ENCODE measurements around the gene UNKL.

Gene UNKL

GRCh38 chr16:1430759-1431496, 16.4 kb upstream of the UNKL start, which contains the start of gene PERCC1:
PERCC1 (plus strand) TSS chr16:1431078; CDS start chr16:1432594, 1,516 bp downstream.
- DNase-seq: peak; percentile 40 to 73

DNA sequence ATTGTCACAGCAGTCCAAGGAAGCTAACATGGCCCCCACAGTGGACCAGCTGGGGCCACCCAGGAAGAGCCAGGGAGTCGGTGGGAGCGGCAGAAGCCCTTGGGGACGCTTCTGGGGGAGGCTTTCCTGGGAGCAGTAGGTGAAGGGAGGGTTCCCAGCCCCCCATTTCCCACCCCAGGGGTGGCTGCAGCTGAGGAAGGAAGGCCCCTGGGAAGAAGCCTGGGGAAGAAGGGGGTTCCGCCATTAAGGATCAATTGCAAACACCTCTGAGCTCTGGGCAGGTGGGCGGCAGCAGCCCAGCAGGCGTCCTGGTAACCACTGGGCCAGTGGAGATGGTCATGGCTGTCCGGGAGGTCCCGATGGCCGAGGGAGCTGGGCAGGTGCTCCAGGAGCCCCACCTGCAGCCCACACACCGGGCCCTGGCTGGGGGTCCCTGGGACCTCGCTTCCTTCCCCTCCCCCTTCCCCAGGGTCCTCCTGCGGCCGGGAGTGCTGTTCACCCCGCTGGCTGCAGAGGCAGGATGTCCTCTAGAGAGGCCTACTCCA, 15.8 kb upstream of the UNKL start:
- no peak for DNase-seq

GRCh38 chr16:1429631-1430030, 15.1 kb upstream of the UNKL start:
- no peak for DNase-seq

- DNase-seq: no peak
These were observed 14.5 kb upstream of the UNKL start for GRCh38 chr16:1429012-1429411.

DNA sequence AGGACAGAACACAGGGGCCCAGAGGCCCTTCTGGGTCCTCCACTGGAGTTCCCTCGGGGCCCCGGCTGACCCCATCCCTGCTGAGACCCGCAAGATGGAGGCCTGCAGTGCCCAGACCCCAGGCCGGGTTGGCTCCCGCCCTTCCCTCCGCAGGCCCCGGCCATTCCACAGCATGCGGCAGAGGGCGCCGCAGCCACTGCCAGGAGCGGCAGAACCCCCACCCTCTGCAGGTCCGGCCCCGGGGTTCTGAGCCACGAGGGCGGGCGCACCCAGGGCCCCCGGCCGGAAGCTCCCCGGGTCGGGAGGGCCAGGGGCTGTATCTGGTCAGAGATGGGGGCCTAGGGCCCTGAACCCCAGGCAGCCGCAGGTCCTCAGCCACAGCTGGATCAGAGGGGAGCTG, 14.0 kb upstream of the UNKL start:
- no peak for DNase-seq

DNA sequence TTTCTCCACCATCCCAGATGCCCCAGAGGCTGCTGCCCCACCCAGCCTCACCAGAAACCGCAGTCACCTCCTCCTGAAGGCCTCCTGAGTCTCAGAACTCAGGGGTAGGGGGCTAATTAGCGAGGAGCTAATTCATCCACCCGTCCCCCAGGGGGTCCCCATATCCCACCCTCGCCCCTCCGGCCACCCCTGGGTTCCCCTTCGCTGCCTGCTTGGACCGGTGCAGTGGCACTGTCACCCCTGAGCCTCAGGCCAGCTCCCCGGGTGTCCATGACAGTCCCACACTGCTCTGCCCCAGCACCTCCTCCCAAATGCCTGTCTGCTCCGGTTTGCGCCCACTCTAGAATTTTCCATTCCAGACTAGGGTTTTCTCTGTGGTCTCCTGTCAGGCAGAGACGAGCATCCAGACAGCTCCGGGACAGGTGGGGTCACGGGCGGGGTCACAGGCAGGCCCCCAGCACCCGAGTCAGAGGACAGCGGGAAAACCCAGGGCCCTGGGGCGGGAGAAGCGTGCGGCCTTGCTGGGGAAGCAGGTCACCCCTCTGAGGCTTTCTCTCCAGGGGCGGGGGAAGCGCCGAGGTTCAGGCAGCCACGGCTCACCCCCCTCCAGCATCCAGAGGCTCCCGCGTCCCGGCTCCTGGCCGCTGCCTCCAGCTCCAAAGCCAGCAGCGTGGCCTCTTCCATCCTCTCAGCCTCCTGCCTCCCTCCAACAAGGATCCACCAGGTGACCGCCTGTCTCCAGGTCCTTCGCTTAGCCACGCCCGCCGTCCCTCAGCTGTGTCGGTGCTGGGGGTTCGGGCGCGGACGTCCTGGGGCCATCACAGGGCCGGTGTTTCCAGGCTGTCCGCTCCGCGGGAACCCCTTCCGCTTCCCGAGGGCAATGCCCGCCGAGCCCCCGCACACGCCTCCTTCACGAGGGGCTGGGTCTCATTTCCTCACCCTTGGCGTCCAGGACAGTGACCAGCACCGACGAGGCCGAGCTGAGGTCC, 13.3 kb upstream of the UNKL start:
- DNase-seq: no peak

- DNase-seq: peak; percentile 72 to 93
These were observed 12.4 kb upstream of the UNKL start for GRCh38 chr16:1426734-1427471.

DNA sequence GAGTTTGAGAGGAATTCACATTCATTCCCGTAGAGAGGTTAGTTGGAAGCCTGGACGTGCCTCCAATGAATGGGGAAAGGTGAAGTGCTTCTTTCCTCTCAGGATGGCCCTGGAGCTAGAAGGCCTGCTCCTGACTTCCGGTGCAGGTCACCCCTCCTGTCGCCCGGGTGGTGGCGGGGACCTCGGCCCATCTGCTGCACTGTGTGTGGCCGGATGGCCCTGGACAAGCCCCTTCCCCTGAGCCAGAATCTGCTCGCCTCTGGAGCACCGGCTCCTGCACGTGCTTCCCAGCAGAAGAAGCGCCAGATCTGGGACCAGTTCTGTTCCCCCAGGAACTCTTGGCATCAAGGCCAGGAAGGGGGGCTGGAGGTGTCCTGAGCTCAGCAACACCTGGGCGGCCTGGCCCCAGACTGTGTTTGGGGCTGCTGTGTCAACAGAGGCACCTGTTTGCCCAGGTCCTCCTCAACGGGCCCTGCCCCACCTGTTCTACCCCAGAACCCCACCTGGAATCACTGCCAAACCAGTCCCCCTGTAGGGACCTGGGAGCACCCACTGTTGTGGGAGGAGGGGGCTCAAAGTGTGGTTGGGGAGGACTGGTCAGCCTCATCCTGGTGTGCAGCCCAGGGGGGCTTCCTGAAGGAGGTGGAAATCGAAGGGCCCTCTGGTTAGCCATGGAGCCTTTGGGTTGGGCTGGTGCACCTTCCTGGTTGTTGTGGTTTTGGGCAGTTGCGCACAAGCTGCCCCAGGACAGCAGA, 11.3 kb upstream of the UNKL start:
- DNase-seq: no peak

GRCh38 chr16:1424028-1424427, 9.5 kb upstream of the UNKL start:
- DNase-seq: peak in 1 of 2 experiments; percentile 60

DNA sequence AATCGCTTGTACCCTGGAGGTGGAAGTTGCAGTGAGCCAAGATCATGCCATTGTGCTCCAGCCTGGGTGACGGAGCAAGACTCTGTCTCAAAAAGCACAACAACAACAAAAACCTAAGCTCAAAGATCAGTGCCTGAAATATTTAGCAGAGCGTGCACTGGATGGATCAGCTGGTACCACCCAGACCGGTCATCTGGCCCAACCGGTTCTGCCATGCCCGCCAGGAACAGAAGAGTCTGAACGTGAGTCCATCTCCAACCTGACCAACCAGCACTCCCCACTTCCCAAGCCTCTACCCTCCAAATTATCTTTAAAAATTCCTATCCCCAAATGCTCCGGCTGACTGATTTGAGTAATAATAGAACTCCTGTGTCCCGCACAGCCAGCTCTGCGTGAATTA, 7.6 kb upstream of the UNKL start:
- no peak for DNase-seq

GRCh38 chr16:1420111-1420539, 5.6 kb upstream of the UNKL start:
- DNase-seq: no peak

DNA sequence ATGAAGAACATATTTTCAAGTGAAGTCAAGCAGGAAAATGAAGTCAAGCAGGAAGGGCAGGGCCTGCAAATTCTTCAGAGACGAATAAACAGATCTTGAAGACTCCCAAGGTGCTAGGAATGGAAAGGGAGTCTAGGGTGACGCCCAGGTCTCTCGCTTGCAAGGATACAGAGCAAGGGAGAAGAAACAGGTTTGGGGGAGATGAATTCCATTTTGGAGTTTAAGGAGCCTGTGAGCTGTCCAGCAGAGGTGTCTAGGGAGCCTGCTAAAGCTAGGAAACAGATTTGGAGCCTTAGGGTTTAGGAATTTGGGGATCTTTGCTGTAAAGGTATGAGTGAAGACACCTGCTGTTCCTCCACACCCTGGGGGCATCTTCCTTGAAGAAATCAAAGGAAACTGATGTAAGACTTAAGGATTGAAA, 2.0 kb upstream of the UNKL start:
- DNase-seq: no peak

GRCh38 chr16:1413684-1414531, 596 bp downstream of the UNKL start:
- DNase-seq: peak; percentile 19 to 30

GRCh38 chr16:1412847-1413246, 1.7 kb downstream of the UNKL start:
- DNase-seq: no peak

- DNase-seq: peak; percentile 89 to 92
These were observed 6.2 kb downstream of the UNKL start for GRCh38 chr16:1408171-1408837.

DNA sequence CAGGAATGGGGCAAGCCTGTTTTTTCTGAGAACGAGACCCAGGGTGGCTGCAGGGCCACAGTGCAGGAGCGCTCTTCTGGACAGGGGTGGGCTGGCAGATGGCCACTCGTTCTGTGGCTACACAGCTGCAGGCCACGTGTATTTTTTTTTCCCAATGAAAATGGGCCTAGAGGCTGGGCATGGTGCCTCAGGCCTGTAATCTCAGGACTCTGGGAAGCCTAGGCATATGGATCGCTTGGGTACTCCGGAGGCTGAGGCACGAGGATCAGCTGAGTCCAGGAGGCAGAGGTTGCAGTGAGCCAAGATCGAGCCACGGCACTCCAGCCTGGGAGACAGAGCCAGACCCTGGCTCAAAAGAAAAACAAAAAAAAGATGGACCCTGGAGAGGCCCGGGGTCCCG, 6.8 kb downstream of the UNKL start:
- no peak for DNase-seq

- no peak for DNase-seq
These were observed 10.8 kb downstream of the UNKL start for GRCh38 chr16:1403733-1404132.

GRCh38 chr16:1403036-1403435, 11.5 kb downstream of the UNKL start:
- no peak for DNase-seq

GRCh38 chr16:1401758-1402154, 12.7 kb downstream of the UNKL start:
- no peak for DNase-seq

GRCh38 chr16:1401061-1401757, 13.3 kb downstream of the UNKL start:
- no peak for DNase-seq

Measured in NCI-H187 (cell line).